K562 (cell line): ENCODE measurements around the gene KATNB1.

Experiments
- KHSRP ChIP-seq: fragments of 450-650 bp; IDR thresholded peaks from 2 replicates; pipeline ENCODE4 v1.6.1; 2017
- MEF2A ChIP-seq: IDR thresholded peaks from 2 replicates; pipeline ENCODE4 v1.6.1; 2011; ENCODE audit warnings: low read depth, mild to moderate bottlenecking, low read length, moderate library complexity; ENCODE audit not compliant: control insufficient read depth
- RAD21 ChIP-seq, 2 experiments: fragments of 250-450 bp in 1 of 2; fragments of 450-650 bp in 1 of 2; sonication (Bioruptor Pico) in 1 of 2; formaldehyde crosslinking in 1 of 2; IDR thresholded peaks in 1 of 2; conservative IDR thresholded peaks in 1 of 2; 2 replicates each; pipeline versions ENCODE4 v1.4.0 to v1.8.0; 2020 to 2022; ENCODE audit warnings: mild to moderate bottlenecking in 2 of 2, moderate library complexity in 1 of 2
- RBBP5 ChIP-seq: fragments of 200-600 bp; sonication (generic); IDR thresholded peaks from 2 replicates; pipeline ENCODE4 v1.6.1; 2012; ENCODE audit warnings: borderline replicate concordance, mild to moderate bottlenecking, low read length, control low read depth, inconsistent platforms; ENCODE audit not compliant: insufficient read depth, poor library complexity, severe bottlenecking
- REST ChIP-seq, 2 experiments: fragments of 450-650 bp; formaldehyde crosslinking in 1 of 2; IDR thresholded peaks; 2 replicates each; pipeline versions ENCODE4 v1.4.0 to v1.6.1; 2014 to 2020; ENCODE audit warnings: mild to moderate bottlenecking in 2 of 2, borderline replicate concordance in 1 of 2, low read depth in 1 of 2
- SIN3A ChIP-seq, 2 experiments: fragments of 150-350 bp in 1 of 2; IDR thresholded peaks; 2 replicates each; pipeline ENCODE4 v1.6.1; 2011 to 2016; ENCODE audit warnings: borderline replicate concordance in 2 of 2, low read depth in 2 of 2, low read length in 2 of 2, mild to moderate bottlenecking in 2 of 2, moderate library complexity in 2 of 2; ENCODE audit not compliant: control insufficient read depth in 1 of 2
- SMAD4 ChIP-seq: fragments of 250-450 bp; sonication (Bioruptor Pico); conservative IDR thresholded peaks from 2 replicates; pipeline ENCODE4 v1.8.0; 2021; ENCODE audit warnings: inconsistent platforms, mild to moderate bottlenecking, moderate library complexity
- USF2 ChIP-seq: sonication (generic); formaldehyde crosslinking; IDR thresholded peaks from 2 replicates; pipeline ENCODE4 v1.5.0; 2020; ENCODE audit warnings: missing genetic modification reagents
- ZKSCAN8 ChIP-seq: fragments of 200-800 bp; sonication (Bioruptor generic); IDR thresholded peaks from 2 replicates; pipeline ENCODE4 v1.6.1; 2016; ENCODE audit warnings: missing genetic modification characterization, missing compliant biosample characterization
- ZNF311 ChIP-seq: fragments of 250-450 bp; sonication (Bioruptor Pico); IDR thresholded peaks from 2 replicates; pipeline ENCODE4 v1.4.0; 2020; ENCODE audit warnings: mild to moderate bottlenecking, moderate library complexity
- ZNF583 ChIP-seq: fragments of 250-450 bp; sonication (Bioruptor Pico); IDR thresholded peaks from 2 replicates; pipeline ENCODE4 v1.4.0; 2020
- ZNF79 ChIP-seq: fragments of 250-450 bp; sonication (Bioruptor Pico); IDR thresholded peaks from 2 replicates; pipeline ENCODE4 v1.4.0; 2020; ENCODE audit warnings: low read depth, mild to moderate bottlenecking, moderate library complexity

- no peak for TF ChIP-seq ZNF583 (CRISPR knock-in tag)
- TF ChIP-seq REST (IDR thresholded peaks at IDR 0.05; ENCODE audit: borderline replicate concordance), result peak; percentile 92
- TF ChIP-seq REST (CRISPR knock-in tag; IDR thresholded peaks at IDR 0.05; ENCODE audit: low read depth), result no peak
- no peak for TF ChIP-seq RBBP5
- no peak for TF ChIP-seq USF2
- peak; percentile 85 to 95 for TF ChIP-seq RAD21 (CRISPR knock-in tag; conservative IDR thresholded peaks at IDR 0.05 in 1 of 2, IDR thresholded peaks at IDR 0.05 in 1 of 2)
- no peak for TF ChIP-seq ZNF79 (CRISPR knock-in tag)
- TF ChIP-seq ZNF311 (CRISPR knock-in tag), result no peak
- no peak for TF ChIP-seq MEF2A
- TF ChIP-seq SMAD4 (CRISPR knock-in tag), result no peak
- TF ChIP-seq KHSRP, result no peak
- TF ChIP-seq SIN3A (IDR thresholded peaks at IDR 0.05; ENCODE audit: borderline replicate concordance in 2 of 2, control insufficient read depth in 1 of 2, low read depth in 2 of 2, low read length in 2 of 2), result no peak
- no peak for TF ChIP-seq ZKSCAN8 (CRISPR knock-in tag)
Measured at GRCh38 chr16:57720142-57720575, 15.4 kb upstream of the KATNB1 start.
